ENCODE results near the gene LRIT3.
"Not testable (repeated sequence)": the region's sequence is repeated elsewhere in the genome, so short reads cannot be mapped to it uniquely, and the experiment has no call there.

The LRIT3 gene

DNA sequence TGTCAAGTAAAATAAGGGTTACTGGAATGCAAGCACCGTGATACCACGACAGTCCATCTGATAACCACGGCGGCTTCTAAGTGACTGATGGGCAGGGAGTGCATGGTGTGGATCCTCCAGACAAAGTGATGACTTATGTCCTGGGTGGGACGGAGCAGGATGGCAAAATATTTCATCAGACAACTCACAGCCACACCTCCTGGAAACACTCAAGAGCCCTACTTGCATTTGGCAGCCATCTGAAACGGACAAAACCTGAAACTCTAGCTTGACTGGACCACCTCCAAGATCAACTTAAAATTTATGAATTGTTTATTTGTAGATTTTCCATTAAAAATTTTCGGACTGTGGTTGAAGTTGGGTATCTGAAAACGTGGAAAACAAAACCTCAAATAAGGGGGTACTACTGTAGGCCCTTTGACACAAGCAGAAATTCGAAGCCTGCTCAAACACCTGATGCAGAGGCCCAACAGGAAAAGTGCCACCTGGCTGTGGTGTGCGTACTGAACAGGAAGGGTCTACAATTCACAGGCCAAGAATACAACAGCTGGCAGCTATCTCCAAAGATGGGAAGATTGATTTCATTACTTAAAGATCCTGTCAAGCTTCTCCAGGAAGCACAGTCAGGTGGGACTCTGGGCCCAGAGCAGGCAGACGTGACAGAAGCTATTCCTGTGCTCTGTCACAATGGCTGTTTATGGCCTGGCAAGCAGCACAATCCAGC, 26.0 kb downstream of the LRIT3 start:
- no peak overlapping the region for H2AK5ac ChIP-seq (ENCODE audit: low read depth, low read length)
- DNase-seq (ENCODE audit: low spot score) = no peak
- no peak overlapping the region for H2BK120ac ChIP-seq (ENCODE audit: low read depth, low read length)
- no peaks in the 10 kb centered on the region for H3K9me3 ChIP-seq (replicated peaks in 1 of 2; ENCODE audit: control insufficient read depth in 2 of 2, insufficient read depth in 1 of 2, low read depth in 1 of 2, low read length in 2 of 2)
- no peak overlapping the region for H3K23ac ChIP-seq (ENCODE audit: low read depth, low read length, poor library complexity)
- no peak overlapping the region for H4K91ac ChIP-seq (ENCODE audit: low read depth, low read length, poor library complexity)
- H3K9ac ChIP-seq (ENCODE audit: low read depth, low read length, poor library complexity) = no peak overlapping the region
- no CpG with 5 or more reads among the region's 11 CpGs for WGBS, 2 donors (ENCODE audit: extremely low coverage in 2 of 2, insufficient read length in 2 of 2, insufficient replicate concordance in 1 of 2)
- no peak overlapping the region for H3K4me3 ChIP-seq (ENCODE audit: low read length in 2 of 2)
- H3K14ac ChIP-seq (ENCODE audit: low read length) = no peak overlapping the region
- H3K79me1 ChIP-seq (ENCODE audit: low read depth, low read length) = no peaks in the 10 kb centered on the region
- no peak overlapping the region for H3K27ac ChIP-seq (replicated peaks; ENCODE audit: low read length)
- H3K4ac ChIP-seq (ENCODE audit: low read length) = no peak overlapping the region
- H3K18ac ChIP-seq (ENCODE audit: low read length) = no peak overlapping the region
- no peak overlapping the region for H2BK12ac ChIP-seq (ENCODE audit: low read length)
- no peak overlapping the region for H4K8ac ChIP-seq (ENCODE audit: low read depth, low read length)
- no peak overlapping the region for H2BK15ac ChIP-seq (ENCODE audit: low read length)
- no peaks in the 10 kb centered on the region for H3K36me3 ChIP-seq (replicated peaks in 1 of 2; ENCODE audit: control insufficient read depth in 2 of 2, insufficient read depth in 2 of 2, low read length in 2 of 2)
- H3K4me2 ChIP-seq (ENCODE audit: insufficient read depth, low read length, poor library complexity, severe bottlenecking) = no peak overlapping the region
- H3K4me1 ChIP-seq (ENCODE audit: control insufficient read depth in 2 of 2, insufficient read depth in 1 of 2, low read depth in 1 of 2, low read length in 2 of 2) = no peaks in the 10 kb centered on the region
- H2BK5ac ChIP-seq (ENCODE audit: low read length) = no peak overlapping the region
- no peaks in the 10 kb centered on the region for H3K27me3 ChIP-seq (ENCODE audit: control insufficient read depth in 3 of 3, insufficient read depth in 3 of 3, low read depth in 1 of 3, low read length in 3 of 3)
- H2AFZ ChIP-seq (ENCODE audit: low read length) = no peak overlapping the region

DNA sequence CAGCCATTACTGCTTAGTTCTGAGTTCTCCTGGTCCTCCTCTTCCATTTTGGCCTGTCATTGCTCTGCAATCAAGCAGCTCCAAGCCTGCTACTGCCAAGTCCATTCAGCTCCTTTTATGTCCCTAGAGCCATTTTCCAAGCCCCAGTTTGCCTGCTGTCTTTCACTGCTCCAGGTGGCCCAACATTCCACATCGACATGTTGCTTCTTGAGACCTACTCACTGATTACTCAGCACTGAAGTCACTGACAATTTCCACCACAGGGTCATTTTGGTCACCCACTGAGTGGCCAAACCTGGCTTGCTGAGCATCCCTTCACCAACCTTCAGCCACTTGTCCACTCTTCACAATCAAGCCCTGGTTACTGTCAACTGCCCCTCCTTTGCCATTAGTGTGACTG, 27.2 kb downstream of the LRIT3 start:
- no peak overlapping the region for H3K4me2 ChIP-seq (ENCODE audit: insufficient read depth, low read length, poor library complexity, severe bottlenecking)
- no peak overlapping the region for H2BK12ac ChIP-seq (ENCODE audit: low read length)
- H3K4ac ChIP-seq (ENCODE audit: low read length) = no peak overlapping the region
- no peaks in the 10 kb centered on the region for H3K4me1 ChIP-seq (ENCODE audit: control insufficient read depth in 2 of 2, insufficient read depth in 1 of 2, low read depth in 1 of 2, low read length in 2 of 2)
- H3K14ac ChIP-seq (ENCODE audit: low read length) = no peak overlapping the region
- H3K9ac ChIP-seq (ENCODE audit: low read depth, low read length, poor library complexity) = no peak overlapping the region
- H2BK5ac ChIP-seq (ENCODE audit: low read length) = no peak overlapping the region
- no peak overlapping the region for H4K8ac ChIP-seq (ENCODE audit: low read depth, low read length)
- H3K79me1 ChIP-seq (ENCODE audit: low read depth, low read length) = no peaks in the 10 kb centered on the region
- no CpG with 5 or more reads among the region's 1 CpG for WGBS, 2 donors (ENCODE audit: extremely low coverage in 2 of 2, insufficient read length in 2 of 2, insufficient replicate concordance in 1 of 2)
- DNase-seq (ENCODE audit: low spot score) = no peak
- H3K4me3 ChIP-seq (ENCODE audit: low read length in 2 of 2) = no peak overlapping the region
- no peak overlapping the region for H2AK5ac ChIP-seq (ENCODE audit: low read depth, low read length)
- no peak overlapping the region for H2BK120ac ChIP-seq (ENCODE audit: low read depth, low read length)
- H3K9me3 ChIP-seq (replicated peaks in 1 of 2; ENCODE audit: control insufficient read depth in 2 of 2, insufficient read depth in 1 of 2, low read depth in 1 of 2, low read length in 2 of 2) = no peaks in the 10 kb centered on the region
- H3K27ac ChIP-seq (replicated peaks; ENCODE audit: low read length) = no peak overlapping the region
- no peak overlapping the region for H2AFZ ChIP-seq (ENCODE audit: low read length)
- H3K23ac ChIP-seq (ENCODE audit: low read depth, low read length, poor library complexity) = no peak overlapping the region
- no peak overlapping the region for H4K91ac ChIP-seq (ENCODE audit: low read depth, low read length, poor library complexity)
- no peak overlapping the region for H3K18ac ChIP-seq (ENCODE audit: low read length)
- no peaks in the 10 kb centered on the region for H3K27me3 ChIP-seq (ENCODE audit: control insufficient read depth in 3 of 3, insufficient read depth in 3 of 3, low read depth in 1 of 3, low read length in 3 of 3)
- no peak overlapping the region for H2BK15ac ChIP-seq (ENCODE audit: low read length)
- no peaks in the 10 kb centered on the region for H3K36me3 ChIP-seq (replicated peaks in 1 of 2; ENCODE audit: control insufficient read depth in 2 of 2, insufficient read depth in 2 of 2, low read length in 2 of 2)

DNA sequence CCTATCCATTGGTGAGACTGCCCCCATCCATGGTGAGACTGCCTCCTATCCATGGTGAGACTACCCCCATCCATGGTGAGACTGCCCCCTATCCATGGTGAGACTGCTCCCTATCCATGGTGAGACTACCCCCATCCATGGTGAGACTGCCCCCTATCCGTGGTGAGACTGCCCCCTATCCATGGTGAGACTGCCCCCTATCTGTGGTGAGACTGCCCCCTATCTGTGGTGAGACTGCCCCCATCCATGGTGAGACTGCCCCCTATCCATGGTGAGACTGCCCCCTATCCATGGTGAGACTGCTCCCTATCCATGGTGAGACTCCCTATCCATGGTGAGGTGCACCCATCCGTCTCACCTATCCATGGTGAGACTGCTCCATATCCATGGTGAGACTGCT, 27.6 kb downstream of the LRIT3 start:
- not testable (repeated sequence) for H3K4me1 ChIP-seq (ENCODE audit: control insufficient read depth in 2 of 2, insufficient read depth in 1 of 2, low read depth in 1 of 2, low read length in 2 of 2); H3K4me3 ChIP-seq (ENCODE audit: low read length in 2 of 2); H2BK120ac ChIP-seq (ENCODE audit: low read depth, low read length); H2AK5ac ChIP-seq (ENCODE audit: low read depth, low read length); H2AFZ ChIP-seq (ENCODE audit: low read length); H3K36me3 ChIP-seq (replicated peaks in 1 of 2; ENCODE audit: control insufficient read depth in 2 of 2, insufficient read depth in 2 of 2, low read length in 2 of 2); H2BK5ac ChIP-seq (ENCODE audit: low read length); H3K14ac ChIP-seq (ENCODE audit: low read length); DNase-seq (ENCODE audit: low spot score); H2BK15ac ChIP-seq (ENCODE audit: low read length); H4K8ac ChIP-seq (ENCODE audit: low read depth, low read length); H3K23ac ChIP-seq (ENCODE audit: low read depth, low read length, poor library complexity); H3K27ac ChIP-seq (replicated peaks; ENCODE audit: low read length); H3K9ac ChIP-seq (ENCODE audit: low read depth, low read length, poor library complexity); H3K4ac ChIP-seq (ENCODE audit: low read length); H3K79me1 ChIP-seq (ENCODE audit: low read depth, low read length); H3K4me2 ChIP-seq (ENCODE audit: insufficient read depth, low read length, poor library complexity, severe bottlenecking); H3K18ac ChIP-seq (ENCODE audit: low read length); H2BK12ac ChIP-seq (ENCODE audit: low read length); H3K9me3 ChIP-seq (replicated peaks in 1 of 2; ENCODE audit: control insufficient read depth in 2 of 2, insufficient read depth in 1 of 2, low read depth in 1 of 2, low read length in 2 of 2); H4K91ac ChIP-seq (ENCODE audit: low read depth, low read length, poor library complexity); H3K27me3 ChIP-seq (ENCODE audit: control insufficient read depth in 3 of 3, insufficient read depth in 3 of 3, low read depth in 1 of 3, low read length in 3 of 3)
- no CpG with 5 or more reads among the region's 2 CpGs for WGBS, 2 donors (ENCODE audit: extremely low coverage in 2 of 2, insufficient read length in 2 of 2, insufficient replicate concordance in 1 of 2)

DNA sequence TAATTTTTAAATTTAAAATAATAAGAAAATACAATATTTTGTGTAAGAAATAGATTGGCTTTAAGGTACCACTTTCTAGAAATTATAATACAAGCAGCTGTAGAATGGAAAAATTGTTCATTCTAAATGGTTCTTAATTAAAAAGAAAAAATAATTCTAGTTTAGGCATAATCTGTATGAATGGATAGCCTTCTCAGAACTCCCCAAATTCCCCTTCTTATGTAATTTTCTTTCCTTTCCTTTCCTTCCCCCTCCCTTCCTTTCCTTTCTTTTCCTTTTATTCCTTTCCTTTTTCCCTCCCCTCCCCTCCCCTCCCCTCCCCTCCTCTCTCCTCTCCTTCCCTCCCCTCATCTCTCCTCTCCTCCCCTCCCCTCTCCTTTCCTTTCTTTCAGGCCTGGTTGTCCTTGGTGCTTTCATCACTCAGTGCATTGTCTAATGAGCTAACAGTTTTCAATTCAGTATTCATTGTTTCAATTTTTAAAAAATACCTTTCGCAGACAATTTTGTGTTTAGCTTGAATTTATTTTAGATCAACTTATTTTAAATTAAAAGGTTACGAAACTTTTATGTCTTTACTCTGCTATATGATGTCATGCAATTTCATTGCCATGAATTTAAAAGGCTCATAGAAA, 28.8 kb downstream of the LRIT3 start:
- no peak overlapping the region for H4K8ac ChIP-seq (ENCODE audit: low read depth, low read length)
- no peak overlapping the region for H3K18ac ChIP-seq (ENCODE audit: low read length)
- DNase-seq (ENCODE audit: low spot score) = no peak
- H2AK5ac ChIP-seq (ENCODE audit: low read depth, low read length) = no peak overlapping the region
- H3K4me3 ChIP-seq (ENCODE audit: low read length in 2 of 2) = no peak overlapping the region
- no peak overlapping the region for H4K91ac ChIP-seq (ENCODE audit: low read depth, low read length, poor library complexity)
- no peak overlapping the region for H2BK12ac ChIP-seq (ENCODE audit: low read length)
- no peak overlapping the region for H2BK120ac ChIP-seq (ENCODE audit: low read depth, low read length)
- no peak overlapping the region for H2BK5ac ChIP-seq (ENCODE audit: low read length)
- no peaks in the 10 kb centered on the region for H3K36me3 ChIP-seq (replicated peaks in 1 of 2; ENCODE audit: control insufficient read depth in 2 of 2, insufficient read depth in 2 of 2, low read length in 2 of 2)
- no peak overlapping the region for H2BK15ac ChIP-seq (ENCODE audit: low read length)
- no peak overlapping the region for H3K4me2 ChIP-seq (ENCODE audit: insufficient read depth, low read length, poor library complexity, severe bottlenecking)
- no peak overlapping the region for H3K23ac ChIP-seq (ENCODE audit: low read depth, low read length, poor library complexity)
- no peaks in the 10 kb centered on the region for H3K9me3 ChIP-seq (replicated peaks in 1 of 2; ENCODE audit: control insufficient read depth in 2 of 2, insufficient read depth in 1 of 2, low read depth in 1 of 2, low read length in 2 of 2)
- no peak overlapping the region for H3K14ac ChIP-seq (ENCODE audit: low read length)
- WGBS, 2 donors (ENCODE audit: extremely low coverage in 2 of 2, insufficient read length in 2 of 2, insufficient replicate concordance in 1 of 2) = no CpG with 5 or more reads among the region's 2 CpGs
- no peak overlapping the region for H3K27ac ChIP-seq (replicated peaks; ENCODE audit: low read length)
- no peak overlapping the region for H2AFZ ChIP-seq (ENCODE audit: low read length)
- H3K4ac ChIP-seq (ENCODE audit: low read length) = no peak overlapping the region
- no peak overlapping the region for H3K9ac ChIP-seq (ENCODE audit: low read depth, low read length, poor library complexity)
- no peaks in the 10 kb centered on the region for H3K4me1 ChIP-seq (ENCODE audit: control insufficient read depth in 2 of 2, insufficient read depth in 1 of 2, low read depth in 1 of 2, low read length in 2 of 2)
- H3K27me3 ChIP-seq (ENCODE audit: control insufficient read depth in 3 of 3, insufficient read depth in 3 of 3, low read depth in 1 of 3, low read length in 3 of 3) = no peaks in the 10 kb centered on the region
- H3K79me1 ChIP-seq (ENCODE audit: low read depth, low read length) = no peaks in the 10 kb centered on the region
